ENCODE data around the gene REC114.
A peak's percentile ranks its signal among the peaks of the same experiment; 100 is the strongest.

Gene REC114

DNA sequence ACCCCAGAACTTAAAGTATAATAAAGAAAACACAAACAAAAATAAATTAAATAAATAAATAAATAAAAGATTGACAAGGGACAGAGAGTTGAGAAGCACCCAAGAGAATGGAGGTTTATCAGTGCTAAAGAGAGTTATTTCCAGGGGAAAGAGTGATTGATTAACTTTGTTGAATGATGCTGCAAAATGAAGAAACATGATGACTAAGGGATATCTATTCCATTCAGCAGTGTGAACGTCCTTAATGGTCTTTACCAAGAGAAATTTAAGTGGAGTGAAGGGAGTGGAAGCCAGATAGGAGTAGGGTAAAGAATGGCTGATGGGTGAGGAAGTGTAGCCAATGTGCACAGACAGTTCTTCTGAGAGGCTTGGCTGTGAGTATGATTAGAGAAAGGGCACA lies 11.1 kb downstream of the REC114 start:
- TF ChIP-seq, protein P1, sequence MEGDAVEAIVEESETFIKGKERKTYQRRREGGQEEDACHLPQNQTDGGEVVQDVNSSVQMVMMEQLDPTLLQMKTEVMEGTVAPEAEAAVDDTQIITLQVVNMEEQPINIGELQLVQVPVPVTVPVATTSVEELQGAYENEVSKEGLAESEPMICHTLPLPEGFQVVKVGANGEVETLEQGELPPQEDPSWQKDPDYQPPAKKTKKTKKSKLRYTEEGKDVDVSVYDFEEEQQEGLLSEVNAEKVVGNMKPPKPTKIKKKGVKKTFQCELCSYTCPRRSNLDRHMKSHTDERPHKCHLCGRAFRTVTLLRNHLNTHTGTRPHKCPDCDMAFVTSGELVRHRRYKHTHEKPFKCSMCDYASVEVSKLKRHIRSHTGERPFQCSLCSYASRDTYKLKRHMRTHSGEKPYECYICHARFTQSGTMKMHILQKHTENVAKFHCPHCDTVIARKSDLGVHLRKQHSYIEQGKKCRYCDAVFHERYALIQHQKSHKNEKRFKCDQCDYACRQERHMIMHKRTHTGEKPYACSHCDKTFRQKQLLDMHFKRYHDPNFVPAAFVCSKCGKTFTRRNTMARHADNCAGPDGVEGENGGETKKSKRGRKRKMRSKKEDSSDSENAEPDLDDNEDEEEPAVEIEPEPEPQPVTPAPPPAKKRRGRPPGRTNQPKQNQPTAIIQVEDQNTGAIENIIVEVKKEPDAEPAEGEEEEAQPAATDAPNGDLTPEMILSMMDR (IDR thresholded peaks at IDR 0.05; ENCODE audit: control insufficient read depth, insufficient read depth, low read depth, low read length, missing control alignments) = no peak
- H3K4me3 ChIP-seq (ENCODE audit: control insufficient read depth, low read depth, low read length) = no peak overlapping the region
- DNase-seq (ENCODE audit: low read depth) = no peak

DNA sequence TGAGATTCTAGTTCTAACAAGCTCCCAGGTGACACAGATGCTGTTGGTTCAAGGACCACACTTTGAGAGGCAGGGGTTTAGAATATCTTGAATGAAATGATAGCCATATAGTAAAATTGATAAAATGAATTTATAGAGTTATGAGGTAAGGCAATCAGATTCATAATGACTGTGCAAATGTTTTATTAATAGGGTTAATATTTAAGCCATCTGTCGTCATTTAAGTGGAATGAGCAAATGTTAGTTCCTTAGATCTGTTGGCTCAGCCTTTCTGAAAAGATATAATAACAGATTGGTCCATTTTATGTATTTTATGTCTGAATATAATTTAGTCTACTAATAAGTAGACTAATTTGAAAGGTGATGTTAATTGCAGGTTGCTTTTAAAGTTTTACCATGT lies 12.9 kb downstream of the REC114 start:
- TF ChIP-seq, protein P1 (IDR thresholded peaks at IDR 0.05; ENCODE audit: control insufficient read depth, insufficient read depth, low read depth, low read length, missing control alignments) = no peak
- H3K4me3 ChIP-seq (ENCODE audit: control insufficient read depth, low read depth, low read length) = no peak overlapping the region
- DNase-seq (ENCODE audit: low read depth) = no peak

DNA sequence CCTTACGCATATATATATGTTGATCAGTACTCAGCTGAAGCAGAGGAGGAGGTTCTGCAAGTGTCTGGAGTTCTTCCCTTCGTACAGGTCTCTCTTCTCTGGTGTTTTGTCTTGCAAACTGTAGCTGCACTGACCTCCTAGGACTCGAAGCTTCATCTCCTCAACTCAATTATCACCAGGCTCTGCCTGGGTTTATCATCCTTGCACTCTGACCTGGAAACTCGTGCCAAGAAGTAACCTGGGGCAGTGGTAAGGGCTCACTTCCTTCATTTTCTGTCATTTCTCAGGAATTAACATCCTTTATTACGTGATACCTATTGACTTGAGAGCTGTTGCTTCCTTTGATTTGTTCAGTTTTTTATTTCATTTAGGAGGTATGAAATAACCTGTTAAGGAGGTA lies 14.4 kb downstream of the REC114 start:
- H3K4me3 ChIP-seq (ENCODE audit: control insufficient read depth, low read depth, low read length) = no peak overlapping the region
- TF ChIP-seq, protein P1 (IDR thresholded peaks at IDR 0.05; ENCODE audit: control insufficient read depth, insufficient read depth, low read depth, low read length, missing control alignments) = no peak
- DNase-seq (ENCODE audit: low read depth) = no peak

DNA sequence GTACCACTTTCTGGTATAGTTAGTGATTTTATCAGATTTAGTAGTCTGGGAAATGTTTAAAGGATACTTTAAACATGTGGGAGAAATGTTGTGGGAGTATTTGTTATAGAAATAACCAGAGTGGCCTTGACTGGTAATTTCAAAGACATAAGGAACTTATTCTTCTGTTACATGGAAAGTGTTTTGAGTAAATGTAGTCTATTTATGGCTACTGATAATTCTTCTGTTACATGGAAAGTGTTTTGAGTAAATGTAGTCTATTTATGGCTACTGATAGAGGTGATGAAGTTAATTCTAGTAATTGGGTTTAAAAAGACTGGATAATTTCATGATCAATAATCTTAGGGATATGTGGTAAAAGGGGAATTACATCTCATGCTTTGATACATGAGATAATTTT lies 17.7 kb downstream of the REC114 start:
- no peak overlapping the region for H3K4me3 ChIP-seq (ENCODE audit: control insufficient read depth, low read depth, low read length)
- TF ChIP-seq, protein P1 (IDR thresholded peaks at IDR 0.05; ENCODE audit: control insufficient read depth, insufficient read depth, low read depth, low read length, missing control alignments) = no peak
- DNase-seq (ENCODE audit: low read depth) = no peak

DNA sequence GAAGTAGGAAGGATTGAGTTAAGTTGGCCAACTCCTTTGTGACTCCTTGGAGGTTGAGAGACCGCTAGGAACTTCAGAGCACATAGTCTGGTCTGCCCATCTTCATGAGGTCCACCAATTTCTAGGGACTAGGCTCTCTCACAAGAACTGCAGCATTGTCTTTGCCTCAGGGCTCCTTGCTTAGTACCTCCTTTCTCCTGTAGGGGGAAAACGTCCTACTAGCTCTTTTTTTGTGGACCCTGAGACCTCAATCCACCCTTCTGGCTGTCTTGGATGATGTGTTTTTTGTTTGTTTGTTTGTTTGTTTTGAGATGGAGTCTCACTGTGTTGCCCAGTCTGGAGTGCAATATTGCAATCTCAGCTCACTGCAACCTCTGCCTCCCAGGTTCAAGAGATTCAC lies 21.6 kb downstream of the REC114 start:
- no peak for DNase-seq (ENCODE audit: low read depth)
- TF ChIP-seq, protein P1 (IDR thresholded peaks at IDR 0.05; ENCODE audit: control insufficient read depth, insufficient read depth, low read depth, low read length, missing control alignments) = peak; percentile 9
- no peak overlapping the region for H3K4me3 ChIP-seq (ENCODE audit: control insufficient read depth, low read depth, low read length)

DNA sequence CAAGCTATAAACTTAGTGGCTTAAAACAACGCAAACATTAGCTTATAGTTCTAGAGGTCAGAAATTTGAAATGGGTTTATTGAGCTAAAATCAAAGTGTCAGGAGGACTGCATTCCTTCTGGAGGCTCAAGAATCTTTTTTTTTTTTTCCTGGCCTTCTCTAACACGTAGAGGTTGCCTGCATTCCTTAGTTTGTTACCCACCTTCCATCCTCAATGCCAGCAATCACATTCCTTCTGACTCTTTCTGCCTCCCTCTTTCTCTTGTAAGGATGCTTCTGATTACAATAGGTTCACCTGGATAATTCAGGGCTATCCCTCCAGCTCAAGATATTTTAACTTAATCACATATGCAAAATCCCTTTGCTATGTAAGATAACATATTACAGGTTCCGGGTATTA lies 24.8 kb downstream of the REC114 start:
- no peak overlapping the region for H3K4me3 ChIP-seq (ENCODE audit: control insufficient read depth, low read depth, low read length)
- TF ChIP-seq, protein P1 (IDR thresholded peaks at IDR 0.05; ENCODE audit: control insufficient read depth, insufficient read depth, low read depth, low read length, missing control alignments) = no peak
- DNase-seq (ENCODE audit: low read depth) = no peak

DNA sequence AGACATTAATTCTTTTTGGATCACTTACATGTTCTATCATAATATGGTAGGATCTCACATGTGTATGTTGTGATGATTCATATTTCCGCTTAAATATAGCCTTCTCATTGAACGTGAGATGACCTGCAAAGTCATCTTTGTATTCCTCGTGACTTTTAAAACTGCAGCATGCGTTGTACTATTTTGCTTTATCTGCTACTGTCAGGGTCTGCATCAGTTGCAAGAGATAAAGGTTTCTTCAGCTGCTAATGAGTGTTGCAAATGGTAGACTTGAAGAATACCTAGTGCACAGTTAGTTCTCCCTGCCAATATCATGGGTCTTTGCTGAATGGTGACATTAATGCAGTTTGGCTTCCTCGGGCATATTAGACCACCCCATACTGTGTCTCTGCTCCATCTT lies 31.8 kb downstream of the REC114 start:
- TF ChIP-seq, protein P1 (IDR thresholded peaks at IDR 0.05; ENCODE audit: control insufficient read depth, insufficient read depth, low read depth, low read length, missing control alignments) = no peak
- H3K4me3 ChIP-seq (ENCODE audit: control insufficient read depth, low read depth, low read length) = no peak overlapping the region
- no peak for DNase-seq (ENCODE audit: low read depth)

All from AG09309 (cell line).